HG03469 (cell line): Measurements from ENCODE around the gene TMEM11.
"Not testable (repeated sequence)": the region's sequence is repeated elsewhere in the genome, so short reads cannot be mapped to it uniquely, and the experiment has no call there.

Source experiments
- ATAC-seq: cut with Tn5 transposase; IDR thresholded peaks from one replicate; pipeline ENCODE4 v1.9.1; 2021; ENCODE audit warnings: mild to moderate bottlenecking, moderate library complexity, moderate number of reproducible peaks; ENCODE audit not compliant: unreplicated experiment

TMEM11 gene

GRCh38 chr17:21212826-21213637 is 929 bp downstream of the TMEM11 start:
- ATAC-seq: no peak

DNA sequence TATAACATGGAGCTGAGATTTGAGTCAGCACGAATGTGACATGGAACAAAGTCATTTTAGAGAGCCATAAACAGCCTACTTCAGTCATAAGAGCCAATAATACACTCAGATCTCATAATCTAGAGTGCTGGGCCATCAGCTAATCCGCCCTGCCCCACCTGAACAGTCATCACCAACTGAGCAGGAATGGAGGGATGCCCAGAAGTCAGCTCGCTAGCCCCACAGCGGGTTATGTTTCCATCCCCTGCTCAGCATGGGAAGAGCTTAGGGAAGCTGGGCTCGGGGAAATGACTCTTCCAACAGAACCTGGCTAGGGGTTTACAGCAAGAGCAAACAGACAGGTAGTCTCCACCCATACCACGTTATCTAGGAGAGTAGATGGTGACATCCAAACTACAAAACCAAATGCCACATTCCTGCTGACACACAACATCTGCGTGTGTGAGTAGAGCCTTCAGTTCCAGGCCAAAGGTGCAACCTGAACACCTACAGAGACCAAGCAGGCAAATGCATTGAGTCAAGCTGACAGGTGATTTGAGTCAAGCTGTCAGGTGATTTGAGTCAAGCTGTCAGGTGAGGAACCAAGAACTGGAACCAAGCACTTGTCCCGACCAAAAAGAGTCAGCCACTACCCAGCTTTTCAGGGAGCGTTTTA is 2.0 kb downstream of the TMEM11 start:
- no peak for ATAC-seq

DNA sequence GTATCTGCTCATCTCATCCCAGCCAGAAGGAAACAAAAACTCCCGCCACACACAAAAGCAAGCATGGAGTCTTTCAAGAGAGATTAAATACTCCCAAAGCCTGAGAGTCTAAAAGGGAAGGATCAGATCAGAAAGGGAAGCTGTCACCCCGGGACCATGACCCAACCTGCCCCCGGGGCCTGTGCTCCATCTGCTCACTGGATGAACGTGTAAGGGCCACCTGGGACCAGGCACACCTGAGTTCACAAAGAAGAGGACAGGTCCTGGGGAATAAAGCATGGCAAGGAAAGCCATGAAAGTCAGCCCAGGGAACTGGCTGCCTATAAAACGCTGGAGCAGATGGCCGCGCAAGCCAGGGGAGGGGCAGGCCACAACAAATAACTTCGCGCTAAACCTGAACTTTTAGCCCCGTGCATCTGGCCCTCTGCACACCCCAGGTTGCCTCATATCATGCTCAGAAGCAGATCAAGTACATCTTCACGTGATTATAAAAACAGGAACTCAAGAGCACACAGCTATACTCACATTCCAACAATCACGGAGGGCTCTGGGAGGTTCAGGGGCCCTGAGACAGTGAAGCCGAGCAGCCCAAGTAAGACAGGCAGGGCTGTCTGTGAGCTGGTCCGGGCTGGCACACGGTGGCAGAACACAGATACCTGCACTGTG is 3.4 kb downstream of the TMEM11 start:
- ATAC-seq: no peak

GRCh38 chr17:21209511-21210175 is 4.3 kb downstream of the TMEM11 start:
- ATAC-seq: no peak

DNA sequence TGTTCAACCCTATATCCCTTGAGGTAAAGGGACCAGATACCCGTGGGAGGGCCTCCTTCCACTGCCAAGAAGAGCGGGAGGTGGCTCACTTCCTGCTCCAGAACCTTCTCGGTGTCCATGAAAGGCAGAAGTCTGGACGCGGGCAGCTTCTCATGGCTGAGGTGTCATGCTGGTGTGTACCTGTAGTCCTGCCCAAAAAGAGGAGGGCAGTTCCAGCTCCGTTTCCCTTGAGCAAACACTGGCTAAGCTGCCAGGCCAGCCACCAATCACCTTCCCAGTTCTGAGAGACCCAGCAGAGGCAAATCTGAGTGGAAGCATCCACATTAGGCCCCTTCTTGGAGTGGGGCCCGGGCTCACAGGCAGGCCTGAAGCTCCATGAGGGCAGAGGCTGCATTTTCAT is 5.6 kb downstream of the TMEM11 start:
- ATAC-seq: no peak

- no peak for ATAC-seq
Measured at GRCh38 chr17:21204935-21205334, 9.0 kb downstream of the TMEM11 start.

- no peak for ATAC-seq
Measured at GRCh38 chr17:21202512-21202911, 11.4 kb downstream of the TMEM11 start.

- ATAC-seq: no peak
Measured at GRCh38 chr17:21201874-21202273, 12.1 kb downstream of the TMEM11 start.

- ATAC-seq: no peak
Measured at GRCh38 chr17:21201298-21201595, 12.7 kb downstream of the TMEM11 start.

GRCh38 chr17:21200590-21201297 is 13.2 kb downstream of the TMEM11 start:
- no peak for ATAC-seq

- no peak for ATAC-seq
Measured at GRCh38 chr17:21199856-21200255, 14.1 kb downstream of the TMEM11 start.

- ATAC-seq: no peak
Measured at GRCh38 chr17:21199311-21199710, 14.7 kb downstream of the TMEM11 start.

DNA sequence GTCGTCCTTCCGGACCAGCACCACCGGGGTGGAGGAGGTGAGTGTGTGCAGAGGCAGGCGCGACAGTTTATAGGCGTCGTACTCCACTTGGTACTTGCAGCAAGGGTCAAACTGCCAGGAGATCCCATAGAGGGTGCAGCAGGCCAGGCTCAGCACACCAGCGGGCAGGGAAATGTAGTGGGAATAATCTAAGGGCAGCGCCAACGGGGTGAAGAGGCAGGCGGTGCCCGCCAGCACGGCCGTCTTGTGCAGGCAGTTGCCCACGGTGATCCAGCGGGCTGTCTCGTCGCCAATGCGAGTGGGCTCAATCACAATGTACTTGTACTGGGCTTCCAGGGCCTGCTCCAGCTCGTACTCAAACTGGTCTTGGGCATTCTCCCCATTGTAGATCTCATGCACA is 15.6 kb downstream of the TMEM11 start:
- no peak for ATAC-seq

DNA sequence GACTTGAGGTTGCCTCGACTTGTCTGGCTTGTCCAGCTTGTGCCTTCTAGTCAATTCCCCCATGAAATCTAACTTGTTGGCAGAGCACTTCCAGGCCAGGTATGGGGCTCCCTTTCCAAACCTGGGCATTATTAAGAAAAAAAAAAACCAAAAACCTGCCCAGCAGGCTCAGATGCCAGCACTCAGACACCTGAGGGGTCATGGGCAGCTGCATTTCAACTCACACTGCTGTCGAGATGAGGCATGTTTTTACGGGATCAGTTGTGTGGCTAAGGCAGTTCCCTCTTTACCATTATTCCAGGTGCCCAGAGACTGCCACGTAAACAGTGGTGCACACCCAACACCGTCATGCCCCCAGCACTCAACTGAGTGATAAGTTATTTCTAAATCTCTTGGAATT is 17.8 kb downstream of the TMEM11 start:
- no peak for ATAC-seq

DNA sequence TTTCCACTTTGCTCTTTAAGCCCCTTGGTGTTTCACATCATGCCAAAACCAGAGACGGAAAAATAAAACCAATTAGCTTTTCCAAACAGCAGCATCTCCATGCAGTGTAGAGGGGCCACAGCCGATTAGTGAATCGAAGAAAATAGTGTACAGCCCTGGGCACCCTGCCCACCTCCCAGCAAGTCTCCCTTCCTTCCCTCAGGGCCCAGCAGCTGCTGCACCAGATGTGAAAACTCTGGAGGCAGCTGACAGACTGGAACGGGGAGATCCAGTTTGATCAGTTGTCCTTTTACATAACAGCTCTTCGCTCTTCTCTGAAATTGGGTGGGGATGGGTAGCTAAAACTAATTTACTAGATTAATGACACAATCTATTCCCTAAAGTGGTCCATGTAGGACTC is 19.3 kb downstream of the TMEM11 start:
- no peak for ATAC-seq

DNA sequence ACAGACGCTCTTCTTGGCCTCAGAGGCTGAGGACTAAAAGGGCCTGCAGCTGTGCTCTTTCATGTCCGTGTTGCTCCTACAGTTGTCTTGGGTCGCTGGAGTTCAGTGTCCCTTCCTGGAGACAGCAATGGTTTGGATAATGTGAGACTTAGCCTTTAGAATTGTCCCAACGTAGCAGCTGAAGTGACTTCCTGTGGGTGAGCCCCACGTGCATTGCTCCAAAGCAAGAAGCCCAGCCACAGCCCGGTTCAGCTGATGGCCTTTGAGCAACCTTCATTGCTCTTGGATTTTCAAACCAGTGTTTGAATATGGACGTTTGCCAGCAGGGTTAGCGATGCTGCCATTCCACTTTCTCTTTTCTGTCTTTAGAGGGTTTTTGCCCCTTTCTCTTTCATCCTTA is 19.7 kb downstream of the TMEM11 start:
- ATAC-seq: no peak

DNA sequence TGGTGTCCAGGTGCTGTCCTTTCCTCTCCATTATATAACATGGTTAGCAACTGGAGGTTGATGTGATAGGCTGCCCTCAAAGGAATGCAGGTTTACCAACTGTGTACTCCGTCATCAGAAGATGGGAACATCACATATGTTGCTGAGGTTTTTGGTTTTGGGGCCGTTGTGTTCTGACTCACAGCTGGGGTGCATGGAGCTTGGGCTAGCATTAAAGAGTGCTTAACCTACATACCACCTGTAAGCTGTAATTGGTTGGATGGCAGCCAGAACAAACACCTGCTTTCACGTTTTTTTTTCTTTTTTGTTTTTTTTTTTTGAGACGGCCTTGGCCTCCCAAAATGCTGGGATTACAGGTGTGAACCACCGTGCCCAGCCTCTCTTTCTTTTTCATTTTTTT is 20.9 kb downstream of the TMEM11 start:
- no peak for ATAC-seq

DNA sequence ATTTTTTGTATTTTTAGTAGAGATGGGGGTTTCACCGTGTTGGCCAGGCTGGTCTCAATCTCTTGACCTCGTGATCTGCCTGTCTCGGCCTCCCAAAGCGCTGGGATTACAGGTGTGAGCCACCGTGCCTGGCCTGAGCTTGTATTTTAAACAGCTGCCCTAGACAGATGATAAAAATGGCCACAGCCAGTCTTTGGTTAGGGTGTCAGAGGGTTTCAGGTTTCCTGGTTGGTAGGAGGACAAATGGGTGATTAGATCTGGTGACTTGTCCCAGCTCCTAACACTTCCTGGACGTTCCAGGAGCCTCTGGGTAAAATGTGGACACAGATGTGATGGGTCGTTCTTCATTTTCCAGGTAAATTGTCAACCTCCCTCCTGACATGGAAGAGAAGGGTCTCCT is 21.5 kb downstream of the TMEM11 start:
- ATAC-seq: not testable (repeated sequence)

DNA sequence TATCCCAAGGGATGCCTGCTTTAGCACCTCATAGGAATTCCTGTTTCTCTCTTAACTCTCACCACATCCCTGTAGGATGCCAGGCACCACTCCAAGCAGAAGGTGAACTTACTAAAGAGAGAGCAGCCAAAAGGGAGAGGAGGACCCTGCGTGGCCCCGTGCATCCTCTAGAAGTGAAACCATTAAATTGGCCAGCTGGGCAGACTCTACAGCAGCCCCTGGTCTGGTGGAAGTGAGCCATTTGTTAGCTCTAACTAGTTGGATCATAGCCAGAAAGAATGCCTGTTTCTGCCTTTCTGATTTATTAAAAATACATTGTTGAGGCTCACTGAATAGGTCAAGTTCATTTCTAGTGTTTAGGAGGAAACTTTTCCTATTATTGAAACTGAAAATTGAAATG is 22.3 kb downstream of the TMEM11 start:
- no peak for ATAC-seq

DNA sequence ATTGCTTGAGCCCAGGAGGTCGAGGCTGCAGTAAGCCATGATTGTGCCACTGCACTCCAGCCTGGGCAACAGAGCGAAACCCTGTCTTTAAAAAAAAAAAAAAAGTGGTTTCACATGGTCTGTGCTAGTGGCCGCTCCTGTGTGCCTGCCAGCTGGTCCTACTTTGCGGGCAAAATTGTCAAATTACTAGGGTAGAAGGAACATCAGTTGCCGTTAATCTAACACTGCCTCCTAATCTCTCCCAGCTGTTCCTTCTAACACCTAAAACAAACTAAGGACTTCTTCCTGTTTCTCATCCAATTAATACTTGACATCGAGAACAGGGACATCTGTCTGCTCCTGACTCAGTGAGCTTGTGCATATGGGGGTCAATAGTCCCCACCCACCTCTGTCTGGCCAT is 23.9 kb downstream of the TMEM11 start:
- no peak for ATAC-seq

GRCh38 chr17:21189361-21189760 is 24.6 kb downstream of the TMEM11 start:
- no peak for ATAC-seq
